ENCODE results near the gene MBNL1. TPM values are rescaled to one million over a fixed set of nuclear protein-coding genes. Genes with fewer than 3 reads are reported as not detected.

MBNL1 gene
- total and polyA plus RNA-seq, 2 donors (not counting 3 experiments of a cell fraction or from before 2014, with no cell fraction given): 179 to 362 TPM

- intact Hi-C loops (cut with micrococcal nuclease) (no loop called here), dilution Hi-C loops (cut with MboI; ENCODE audit: extremely low pct_ligation_motif_present, low sequenced_read_pairs) (no loop called here)
- H3K9ac ChIP-seq (replicated peaks; ENCODE audit: extremely low read depth, insufficient read depth, low read length): no peak overlapping the region
- peaks cover 4% of the 10 kb centered on the region for H4K20me1 ChIP-seq (replicated peaks; ENCODE audit: control insufficient read depth, extremely low read depth, insufficient read depth, low read length)
- DNase-seq (ENCODE audit: low read depth, low spot score) (no peak), FAIRE-seq (no peak)
- H3K4me1 ChIP-seq (ENCODE audit: control insufficient read depth, extremely low read depth, insufficient read depth, low read length): no peaks in the 10 kb centered on the region
- TF ChIP-seq FOS (IDR thresholded peaks at IDR 0.05; ENCODE audit: borderline replicate concordance, insufficient read depth, low read length) (no peak), CTCF (IDR thresholded peaks at IDR 0.05; ENCODE audit: extremely low read depth in 1 of 2, insufficient read depth in 1 of 2, low read depth in 1 of 2, low read length in 2 of 2) (no peak), POLR2AphosphoS5 (IDR thresholded peaks at IDR 0.05; ENCODE audit: insufficient read depth, low read depth, low read length) (no peak), GATA2 (IDR thresholded peaks at IDR 0.05; ENCODE audit: insufficient read depth, insufficient read length, low read depth, low read length) (no peak), JUN (IDR thresholded peaks at IDR 0.05; ENCODE audit: borderline replicate concordance, insufficient read depth, insufficient read length, low read depth) (no peak), MYC (IDR thresholded peaks at IDR 0.05; ENCODE audit: low read depth, low read length) (no peak), POLR2A (IDR thresholded peaks at IDR 0.05; ENCODE audit: low read depth, low read length) (no peak), EZH2 (IDR thresholded peaks at IDR 0.05; ENCODE audit: borderline replicate concordance, low read depth, low read length, severe bottlenecking) (no peak), MAX (IDR thresholded peaks at IDR 0.05; ENCODE audit: insufficient read depth, insufficient read length) (no peak)
- no peak overlapping the region for H3K4me2 ChIP-seq (ENCODE audit: insufficient read depth, low read length)
- H3K4me3 ChIP-seq (replicated peaks in 1 of 3; ENCODE audit: insufficient read depth in 1 of 3, low read depth in 1 of 3, low read length in 3 of 3): no peak overlapping the region
- H3K36me3 ChIP-seq (ENCODE audit: control insufficient read depth in 2 of 2, extremely low read depth in 1 of 2, insufficient read depth in 2 of 2, low read length in 2 of 2): peaks cover 21 to 26% of the 10 kb centered on the region in 2 experiments
- H3K27me3 ChIP-seq (ENCODE audit: control insufficient read depth in 2 of 2, insufficient read depth in 2 of 2, low read length in 2 of 2): no peaks in the 10 kb centered on the region
- H3K9me1 ChIP-seq (replicated peaks; ENCODE audit: control insufficient read depth, extremely low read depth, insufficient read depth, low read length): no peaks in the 10 kb centered on the region
- no peak overlapping the region for H2AFZ ChIP-seq (ENCODE audit: low read depth, low read length)
- POLR2A ChIA-PET: no interaction called here
- H3K9me3 ChIP-seq (replicated peaks; ENCODE audit: control insufficient read depth, insufficient read depth, low read length): no peaks in the 10 kb centered on the region
- H3K79me2 ChIP-seq (ENCODE audit: control insufficient read depth, insufficient read depth, low read length): peaks cover 69% of the 10 kb centered on the region
- CTCF ChIA-PET: interaction anchor here (1.4 kb wide), 1 partner anchor 9 kb away, joined by 3 read pairs; no protein-coding TSS in a partner anchor
- no TSS peak for BruUV-seq (replicated peaks)
- H3K27ac ChIP-seq (ENCODE audit: insufficient read depth, low read depth, low read length): no peak overlapping the region
Observed at GRCh38 chr3:152421162-152421561, 152.4 kb downstream of the MBNL1 start.
